Stimulated activated CD8-positive, alpha-beta memory T cell treated with anti-CD3 and anti-CD28 coated beads, Interleukin-7, amount 100 ng/mL, for 24 hours (primary cell): Measurements from ENCODE around the gene RNF150.
"Not testable (repeated sequence)": the region's sequence is repeated elsewhere in the genome, so short reads cannot be mapped to it uniquely, and the experiment has no call there.

Experiments
- DNase-seq: peaks from one replicate; pipeline ENCODE4 v3.0.0-alpha.2; 2020; ENCODE audit warnings: low read depth

Gene RNF150

DNA sequence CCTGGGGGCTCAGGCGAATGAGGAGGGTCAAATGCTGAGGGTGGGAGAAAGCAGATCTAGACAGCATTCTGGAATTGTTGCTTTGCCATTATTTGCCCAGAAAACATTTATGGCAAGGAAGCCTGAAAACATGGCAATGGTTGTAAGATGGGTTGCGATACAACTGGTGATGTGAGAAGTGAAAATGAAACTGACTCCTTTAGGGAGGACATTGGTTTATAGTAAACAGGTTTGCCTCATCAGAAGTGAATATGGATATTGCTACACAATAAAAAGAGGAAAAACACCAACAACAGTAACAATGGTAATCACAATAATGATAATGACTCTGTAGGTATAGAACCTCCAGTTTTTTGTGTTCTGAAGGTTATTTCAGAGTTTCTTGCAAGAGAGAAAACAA, 270.1 kb downstream of the RNF150 start:
- DNase-seq: no peak

DNA sequence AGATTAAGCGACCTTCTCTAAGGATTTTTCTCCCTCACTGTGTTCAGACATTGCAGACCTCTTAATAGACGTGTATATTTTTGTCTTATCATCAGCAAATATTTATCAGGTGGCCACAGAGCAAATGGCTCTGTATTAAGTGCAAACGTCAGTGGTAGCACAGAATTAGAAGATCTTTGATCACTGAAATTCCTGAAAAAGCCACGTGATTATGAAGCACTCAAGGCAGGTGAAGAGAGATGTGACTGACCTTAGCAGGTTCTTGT, 271.2 kb downstream of the RNF150 start:
- no peak for DNase-seq

DNA sequence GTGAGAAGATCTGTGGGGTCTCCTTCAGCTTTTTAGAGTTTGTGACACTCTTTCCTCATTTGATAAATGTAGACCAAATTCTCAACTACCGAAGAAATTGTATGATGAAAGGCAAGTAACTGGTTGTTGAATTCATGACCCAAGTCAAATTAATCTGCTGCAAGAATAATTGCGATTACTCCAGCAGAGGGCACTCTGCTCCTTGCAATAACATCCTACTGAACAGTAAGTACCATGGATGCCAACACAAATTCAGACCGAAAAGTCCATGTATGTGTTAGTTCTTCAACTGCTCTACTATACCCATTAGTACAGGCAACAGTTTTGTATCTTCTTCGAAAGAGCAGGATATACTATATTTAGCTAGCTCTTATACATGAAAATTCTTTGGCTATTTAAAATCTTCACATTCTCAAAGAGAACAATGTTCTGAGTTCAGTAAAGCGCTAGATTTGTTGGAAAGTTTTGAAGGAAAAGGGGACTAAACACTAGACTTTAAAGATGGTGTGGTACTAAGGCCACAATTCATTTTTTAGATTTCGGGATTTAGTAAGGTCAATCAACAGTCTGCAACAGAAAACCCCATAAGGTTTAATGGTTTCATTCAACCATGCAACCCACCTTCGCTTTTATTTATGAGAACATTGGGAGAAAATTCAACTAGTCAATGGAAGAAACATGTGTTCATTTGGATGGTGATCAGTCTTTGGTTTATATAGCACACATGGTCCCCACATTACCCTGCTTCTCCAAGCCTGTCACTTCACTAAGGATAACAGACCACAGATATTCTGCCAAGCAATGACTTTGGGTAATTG, 271.7 kb downstream of the RNF150 start:
- no peak for DNase-seq

DNA sequence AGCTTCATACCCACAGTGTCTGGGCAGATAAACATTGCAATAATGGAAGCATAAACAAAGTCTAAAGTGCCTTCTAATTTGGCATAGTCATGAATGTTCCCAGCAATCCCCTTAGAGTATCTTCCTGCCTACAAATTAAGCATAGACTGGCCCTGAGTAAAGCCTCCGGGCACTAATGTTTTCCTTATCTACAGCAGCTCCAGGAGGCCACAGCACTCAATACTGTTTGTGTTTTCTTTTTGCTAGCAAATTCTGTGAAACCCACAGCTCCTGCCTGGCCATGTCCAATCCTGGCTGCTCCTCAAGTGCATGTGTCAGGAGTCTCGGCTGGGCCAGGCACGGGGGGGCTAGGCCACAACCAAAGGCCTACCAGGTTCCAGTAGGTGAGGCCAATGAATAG, 274.4 kb downstream of the RNF150 start:
- no peak for DNase-seq

- no peak for DNase-seq
Observed at GRCh38 chr4:140857111-140857510, 276.2 kb downstream of the RNF150 start.

- no peak for DNase-seq
Observed at GRCh38 chr4:140856621-140857062, 276.6 kb downstream of the RNF150 start.

DNA sequence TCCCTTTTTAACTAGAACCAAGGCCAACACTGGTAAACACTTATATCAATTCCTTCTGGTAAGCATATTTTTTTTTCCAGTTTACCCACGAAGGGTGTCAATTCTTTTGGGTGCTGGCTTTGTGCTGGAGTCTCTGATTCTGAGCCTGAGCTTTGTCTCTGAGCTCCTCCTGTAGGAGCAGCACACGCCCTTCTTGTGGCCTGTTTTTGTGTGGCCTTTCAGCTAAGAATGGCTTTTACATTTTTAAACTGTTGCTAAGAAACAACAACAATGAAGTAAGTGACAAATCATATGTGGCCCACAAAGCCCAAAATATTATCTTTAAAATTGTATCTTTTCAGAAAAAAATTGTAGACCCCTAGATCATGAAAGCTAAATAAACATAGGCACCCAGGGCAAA, 279.1 kb downstream of the RNF150 start:
- no peak for DNase-seq

- no peak for DNase-seq
Observed at GRCh38 chr4:140851804-140852203, 281.5 kb downstream of the RNF150 start.

DNA sequence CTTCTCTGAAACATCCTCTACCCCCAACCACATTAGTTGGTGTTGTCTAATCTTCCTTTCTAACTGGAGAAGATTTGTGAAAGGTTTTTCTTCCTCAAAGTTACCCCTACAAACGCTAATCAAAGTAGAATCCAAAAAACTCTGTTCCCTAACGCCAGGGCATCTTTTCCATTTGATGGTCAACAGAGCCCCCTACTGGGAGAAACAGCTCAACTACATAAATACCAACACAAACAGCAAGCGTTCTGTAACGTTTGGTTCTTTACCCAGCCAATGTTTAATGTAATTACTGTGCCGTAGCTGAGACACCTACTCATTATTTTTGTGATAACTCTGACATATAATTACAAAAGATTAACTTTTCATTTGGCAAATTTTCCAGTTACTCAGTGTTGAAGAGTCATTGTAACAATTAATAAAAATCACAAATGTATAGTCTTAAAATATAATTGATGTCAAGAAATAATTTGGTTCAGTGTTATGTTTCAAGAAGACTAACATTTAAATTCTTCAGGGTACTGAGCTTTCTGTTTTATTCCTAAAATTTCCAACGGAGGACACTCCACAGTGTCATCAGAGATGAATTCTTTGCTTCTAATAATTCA, 282.1 kb downstream of the RNF150 start:
- no peak for DNase-seq

DNA sequence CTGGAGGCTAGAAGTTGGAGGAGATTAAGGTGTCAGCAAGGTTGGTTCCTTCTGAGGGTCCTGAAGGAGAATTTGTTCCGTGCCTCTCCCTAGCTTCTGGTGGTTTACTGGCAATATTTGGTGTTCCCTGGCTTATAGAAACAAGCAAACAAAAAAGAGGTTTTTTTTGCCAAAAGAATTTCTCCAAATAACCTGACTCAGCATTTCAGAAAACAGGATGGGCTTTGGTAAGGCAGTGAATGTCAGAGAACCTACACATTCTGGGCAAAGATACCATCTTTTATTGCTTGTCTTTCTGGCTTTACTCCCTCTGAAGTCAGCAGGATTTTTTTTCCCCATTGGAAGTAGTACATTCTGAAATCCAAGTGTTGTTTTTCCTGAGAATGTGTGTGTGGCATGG, 283.7 kb downstream of the RNF150 start:
- DNase-seq: no peak

- DNase-seq: no peak
Observed at GRCh38 chr4:140846736-140847135, 286.5 kb downstream of the RNF150 start.

- DNase-seq: no peak
Observed at GRCh38 chr4:140844061-140844460, 289.2 kb downstream of the RNF150 start.

GRCh38 chr4:140841186-140841585, 292.1 kb downstream of the RNF150 start:
- no peak for DNase-seq

DNA sequence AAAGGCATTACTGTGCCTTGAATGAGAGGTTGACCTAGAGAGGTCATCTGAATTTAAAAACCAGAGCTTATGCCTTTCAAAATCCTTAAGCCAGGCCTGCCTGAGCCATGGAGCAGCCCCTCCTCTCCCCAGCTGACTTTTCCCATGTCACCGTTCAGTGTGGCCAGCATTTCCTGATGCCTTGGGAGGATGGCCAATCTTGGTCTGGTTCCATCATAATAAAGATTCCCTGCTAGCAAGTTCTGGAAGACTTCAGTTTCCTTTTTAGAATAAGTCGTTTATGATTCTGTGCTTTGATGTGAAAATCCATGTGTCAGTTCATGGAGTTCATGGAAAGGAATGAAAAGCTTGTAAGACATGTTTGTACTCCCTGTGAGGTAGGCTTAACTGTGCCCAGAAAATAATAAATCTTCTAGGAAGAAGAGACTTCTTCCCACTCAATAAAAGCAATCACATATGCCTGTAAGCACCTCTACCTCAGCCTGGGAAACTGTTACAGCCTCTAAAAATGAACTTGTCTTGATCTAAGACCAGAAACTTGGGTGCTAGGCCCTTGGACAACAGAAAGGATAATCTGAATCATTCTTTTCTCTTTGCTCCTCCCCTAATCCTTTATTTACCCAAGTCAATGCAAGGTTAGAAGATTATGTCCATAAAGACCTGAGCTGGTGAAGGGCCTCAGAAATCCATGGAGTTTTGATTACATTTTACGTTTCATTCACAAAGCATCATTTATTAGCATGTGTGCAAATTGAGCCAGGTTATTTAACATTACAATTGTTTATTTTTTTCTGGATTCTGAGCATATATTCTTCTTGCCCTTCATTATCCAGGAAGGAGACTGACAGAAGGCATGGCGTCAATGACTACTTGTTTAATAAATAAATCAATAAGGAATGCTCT, 293.1 kb downstream of the RNF150 start:
- DNase-seq: no peak

DNA sequence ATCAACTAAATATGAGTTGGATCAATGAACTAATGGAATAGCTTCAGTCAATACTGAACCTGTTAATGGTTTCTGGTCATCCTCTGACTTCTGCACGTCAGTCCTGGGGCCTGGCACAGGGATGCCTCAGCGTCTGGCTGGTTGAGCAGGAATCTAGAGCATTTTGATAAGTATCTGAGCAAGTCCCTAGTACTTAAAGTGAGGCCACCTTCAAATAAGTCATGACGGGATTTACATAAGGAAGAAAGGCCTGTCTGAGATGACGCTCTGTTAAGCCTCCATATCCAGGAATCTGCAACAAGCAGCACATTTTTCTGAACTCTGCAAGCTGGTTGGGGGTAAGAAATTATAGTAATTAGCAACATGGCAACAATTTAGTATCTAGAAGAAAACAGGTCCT, 293.9 kb downstream of the RNF150 start:
- no peak for DNase-seq

- no peak for DNase-seq
Observed at GRCh38 chr4:140837736-140838135, 295.5 kb downstream of the RNF150 start.

- no peak for DNase-seq
Observed at GRCh38 chr4:140834839-140835495, 298.3 kb downstream of the RNF150 start.

DNA sequence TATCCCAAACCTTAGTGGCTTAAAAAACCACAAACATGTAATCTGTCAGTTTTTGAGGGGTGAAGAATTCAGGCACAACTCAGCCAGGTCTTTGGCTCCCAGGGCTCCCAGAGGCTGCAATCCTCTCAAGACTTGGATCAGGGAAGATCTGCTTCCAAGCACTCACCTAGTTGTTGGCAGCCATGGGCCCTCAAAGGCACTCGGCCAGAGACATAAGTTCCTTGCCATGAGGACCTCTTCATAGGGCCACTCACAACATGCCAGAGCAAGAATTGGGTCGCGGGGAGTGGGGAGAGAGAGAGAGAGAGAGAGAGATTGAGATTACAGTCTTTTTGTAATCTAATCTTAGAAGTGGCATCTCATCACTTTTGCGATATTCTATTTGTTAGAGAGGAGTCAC, 300.0 kb downstream of the RNF150 start:
- no peak for DNase-seq

GRCh38 chr4:140829825-140830224, 303.4 kb downstream of the RNF150 start:
- no peak for DNase-seq

GRCh38 chr4:140826701-140827027, 306.6 kb downstream of the RNF150 start:
- DNase-seq: no peak

DNA sequence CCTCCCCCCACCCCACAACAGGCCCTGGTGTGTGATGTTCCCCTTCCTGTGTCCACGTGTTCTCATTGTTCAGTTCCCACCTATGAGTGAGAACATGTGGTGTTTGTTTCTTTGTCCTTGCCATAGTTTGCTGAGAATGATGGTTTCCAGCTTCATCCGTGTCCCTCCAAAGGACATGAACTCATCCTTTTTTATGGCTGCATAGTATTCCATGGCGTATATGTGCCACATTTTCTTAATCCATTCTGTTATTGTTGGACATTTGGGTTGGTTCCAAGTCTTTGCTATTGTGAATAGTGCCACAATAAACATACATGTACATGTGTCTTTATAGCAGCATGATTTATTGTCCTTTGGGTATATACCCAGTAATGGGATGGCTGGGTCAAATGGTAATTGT, 312.7 kb downstream of the RNF150 start:
- not testable (repeated sequence) for DNase-seq

- DNase-seq: no peak
Observed at GRCh38 chr4:140819610-140820009, 313.7 kb downstream of the RNF150 start.

- no peak for DNase-seq
Observed at GRCh38 chr4:140818433-140818832, 314.8 kb downstream of the RNF150 start.
